ENCODE data around the gene GYPE.
"Not testable (repeated sequence)": the region's sequence is repeated elsewhere in the genome, so short reads cannot be mapped to it uniquely, and the experiment has no call there.

DNA sequence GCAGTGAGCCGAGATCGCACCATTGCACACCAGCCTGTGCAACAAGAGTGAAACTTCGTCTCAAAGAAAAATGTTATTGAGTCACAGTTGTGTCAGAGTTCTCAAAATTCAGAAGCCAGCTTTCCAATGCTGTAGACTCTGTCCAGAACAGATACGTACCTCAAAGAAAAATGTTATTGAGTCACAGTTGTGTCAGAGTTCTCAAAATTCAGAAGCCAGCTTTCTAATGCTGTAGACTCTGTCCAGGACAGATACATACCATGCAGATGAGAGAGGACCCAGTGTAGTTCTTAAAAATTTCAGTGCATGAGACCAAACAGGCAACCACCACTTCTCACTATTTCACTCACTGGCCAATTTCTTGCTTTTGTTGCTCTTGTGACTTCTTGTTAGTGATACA is 45.6 kb upstream of the GYPE start:
- not testable (repeated sequence) for TF ChIP-seq POLR2A (IDR thresholded peaks at IDR 0.05)
- TF ChIP-seq, protein P1, sequence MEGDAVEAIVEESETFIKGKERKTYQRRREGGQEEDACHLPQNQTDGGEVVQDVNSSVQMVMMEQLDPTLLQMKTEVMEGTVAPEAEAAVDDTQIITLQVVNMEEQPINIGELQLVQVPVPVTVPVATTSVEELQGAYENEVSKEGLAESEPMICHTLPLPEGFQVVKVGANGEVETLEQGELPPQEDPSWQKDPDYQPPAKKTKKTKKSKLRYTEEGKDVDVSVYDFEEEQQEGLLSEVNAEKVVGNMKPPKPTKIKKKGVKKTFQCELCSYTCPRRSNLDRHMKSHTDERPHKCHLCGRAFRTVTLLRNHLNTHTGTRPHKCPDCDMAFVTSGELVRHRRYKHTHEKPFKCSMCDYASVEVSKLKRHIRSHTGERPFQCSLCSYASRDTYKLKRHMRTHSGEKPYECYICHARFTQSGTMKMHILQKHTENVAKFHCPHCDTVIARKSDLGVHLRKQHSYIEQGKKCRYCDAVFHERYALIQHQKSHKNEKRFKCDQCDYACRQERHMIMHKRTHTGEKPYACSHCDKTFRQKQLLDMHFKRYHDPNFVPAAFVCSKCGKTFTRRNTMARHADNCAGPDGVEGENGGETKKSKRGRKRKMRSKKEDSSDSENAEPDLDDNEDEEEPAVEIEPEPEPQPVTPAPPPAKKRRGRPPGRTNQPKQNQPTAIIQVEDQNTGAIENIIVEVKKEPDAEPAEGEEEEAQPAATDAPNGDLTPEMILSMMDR (IDR thresholded peaks at IDR 0.05), result not testable (repeated sequence)

Measured in adrenal gland (tissue), 5 donors.